GM21423 (cell line): Measurements from ENCODE around the gene PTTG1.

Experiments
- ATAC-seq: cut with Tn5 transposase; IDR thresholded peaks from one replicate; pipeline ENCODE4 v1.9.1; 2021; ENCODE audit warnings: mild to moderate bottlenecking, moderate library complexity; ENCODE audit not compliant: unreplicated experiment

Gene PTTG1

GRCh38 chr5:160452036-160452435 is 30.4 kb downstream of the PTTG1 start:
- no peak for ATAC-seq

GRCh38 chr5:160452795-160453194 is 31.1 kb downstream of the PTTG1 start:
- no peak for ATAC-seq

- ATAC-seq, result no peak
These were observed 32.1 kb downstream of the PTTG1 start for GRCh38 chr5:160453751-160454150.

GRCh38 chr5:160455600-160455999 is 33.9 kb downstream of the PTTG1 start:
- no peak for ATAC-seq

GRCh38 chr5:160456480-160457177 is 35.0 kb downstream of the PTTG1 start:
- ATAC-seq, result no peak

- no peak for ATAC-seq
These were observed 35.6 kb downstream of the PTTG1 start for GRCh38 chr5:160457252-160457651.

- peak; percentile 69 for ATAC-seq
These were observed 37.4 kb downstream of the PTTG1 start for GRCh38 chr5:160458806-160459800.

GRCh38 chr5:160460377-160461049 is 38.9 kb downstream of the PTTG1 start:
- ATAC-seq, result no peak

GRCh38 chr5:160461378-160461777 is 39.7 kb downstream of the PTTG1 start:
- no peak for ATAC-seq

- ATAC-seq, result peak; percentile 40
These were observed 40.5 kb downstream of the PTTG1 start for GRCh38 chr5:160462167-160462566.

GRCh38 chr5:160463227-160463626 is 41.6 kb downstream of the PTTG1 start:
- no peak for ATAC-seq

- ATAC-seq, result no peak
These were observed 42.2 kb downstream of the PTTG1 start for GRCh38 chr5:160463740-160464465.

GRCh38 chr5:160464466-160464797 is 42.8 kb downstream of the PTTG1 start:
- no peak for ATAC-seq

GRCh38 chr5:160466116-160466515 is 44.5 kb downstream of the PTTG1 start:
- ATAC-seq, result no peak

GRCh38 chr5:160466889-160467554 is 45.4 kb downstream of the PTTG1 start:
- no peak for ATAC-seq

- peak; percentile 88 for ATAC-seq
These were observed 46.1 kb downstream of the PTTG1 start for GRCh38 chr5:160467555-160468362.

GRCh38 chr5:160468363-160468975 is 46.8 kb downstream of the PTTG1 start:
- no peak for ATAC-seq

GRCh38 chr5:160469156-160470144 is 47.8 kb downstream of the PTTG1 start:
- ATAC-seq, result no peak
